GM21360 (cell line): Measurements from ENCODE around the gene ETFDH.
"Not testable (repeated sequence)": the region's sequence is repeated elsewhere in the genome, so short reads cannot be mapped to it uniquely, and the experiment has no call there.

Experiments used
- ATAC-seq: cut with Tn5 transposase; IDR thresholded peaks from one replicate; pipeline ENCODE4 v1.9.1; 2021; ENCODE audit warnings: mild to moderate bottlenecking, moderate library complexity; ENCODE audit not compliant: unreplicated experiment

ETFDH gene

GRCh38 chr4:158671915-158672806, at the start of gene ETFDH:
TSS of gene ETFDH (plus strand) at chr4:158672296. CDS start at chr4:158672457, 161 bp downstream.
- ATAC-seq, result peak; percentile 84

- ATAC-seq, result peak; percentile 90
Observed at GRCh38 chr4:158624889-158625478, 47.1 kb upstream of the ETFDH start.

- ATAC-seq, result no peak
Observed at GRCh38 chr4:158625544-158625943, 46.6 kb upstream of the ETFDH start.

- ATAC-seq, result no peak
Observed at GRCh38 chr4:158630893-158631292, 41.2 kb upstream of the ETFDH start.

DNA sequence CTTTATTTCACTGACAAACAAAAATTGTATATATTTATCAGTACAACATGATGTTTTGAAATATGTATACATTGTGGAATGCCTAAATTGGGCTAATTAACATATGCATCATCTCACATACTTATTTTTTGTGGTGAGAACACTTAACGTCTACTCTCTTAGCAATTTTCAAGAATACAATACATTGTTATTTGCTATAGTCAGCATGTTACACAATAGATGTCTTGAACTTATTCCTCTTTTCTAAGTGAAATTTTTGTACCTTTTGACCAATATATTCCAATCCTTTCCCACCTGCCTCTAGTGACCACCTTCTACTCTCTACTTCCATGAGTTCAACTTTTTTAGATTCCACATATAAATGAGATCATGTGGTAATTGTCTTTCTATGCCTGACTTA, 35.5 kb upstream of the ETFDH start:
- no peak for ATAC-seq

DNA sequence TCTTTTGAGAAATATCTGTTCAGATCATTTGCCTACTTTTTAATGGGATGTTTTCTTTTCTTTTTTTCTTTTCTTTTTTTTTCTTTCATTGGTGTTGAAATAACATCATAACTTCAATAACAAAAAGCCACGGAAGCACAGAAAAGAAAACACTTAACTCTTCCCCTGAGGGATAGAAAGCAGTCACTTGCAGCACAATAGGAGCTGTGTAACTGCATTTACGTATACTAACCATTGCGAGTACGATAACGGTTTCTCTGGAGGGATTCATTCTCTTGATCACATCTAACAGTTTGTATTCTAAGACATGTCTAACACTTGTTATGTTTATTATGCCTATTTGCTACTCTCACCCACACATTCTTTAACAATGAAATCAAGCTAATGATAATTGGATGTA, 27.7 kb upstream of the ETFDH start:
- ATAC-seq, result no peak

GRCh38 chr4:158644760-158645159, 27.3 kb upstream of the ETFDH start:
- ATAC-seq, result no peak

- no peak for ATAC-seq
Observed at GRCh38 chr4:158649111-158649680, 22.9 kb upstream of the ETFDH start.

GRCh38 chr4:158652920-158653319, 19.2 kb upstream of the ETFDH start:
- ATAC-seq, result no peak

GRCh38 chr4:158656439-158656838, 15.7 kb upstream of the ETFDH start:
- ATAC-seq, result no peak

GRCh38 chr4:158657291-158657690, 14.8 kb upstream of the ETFDH start:
- no peak for ATAC-seq

DNA sequence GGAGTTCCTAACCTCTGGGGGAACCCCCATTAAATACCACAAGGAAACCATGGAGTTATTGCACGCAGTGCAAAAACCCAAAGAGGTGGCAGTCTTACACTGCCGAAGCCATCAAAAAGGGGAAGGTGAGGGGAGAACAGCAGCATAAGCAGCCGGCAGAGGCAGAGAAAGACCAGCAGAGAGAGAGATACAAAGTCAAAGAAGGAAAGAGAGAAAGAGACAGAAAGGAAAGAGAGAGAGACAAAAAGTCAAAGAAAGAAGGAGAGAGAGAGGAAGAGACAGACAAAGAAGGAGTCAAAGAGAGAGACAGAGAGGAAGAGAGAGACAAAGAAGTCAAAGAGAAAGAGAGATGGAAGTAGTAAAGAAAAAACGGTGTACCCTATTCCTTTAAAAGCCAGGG, 8.8 kb upstream of the ETFDH start:
- not testable (repeated sequence) for ATAC-seq

DNA sequence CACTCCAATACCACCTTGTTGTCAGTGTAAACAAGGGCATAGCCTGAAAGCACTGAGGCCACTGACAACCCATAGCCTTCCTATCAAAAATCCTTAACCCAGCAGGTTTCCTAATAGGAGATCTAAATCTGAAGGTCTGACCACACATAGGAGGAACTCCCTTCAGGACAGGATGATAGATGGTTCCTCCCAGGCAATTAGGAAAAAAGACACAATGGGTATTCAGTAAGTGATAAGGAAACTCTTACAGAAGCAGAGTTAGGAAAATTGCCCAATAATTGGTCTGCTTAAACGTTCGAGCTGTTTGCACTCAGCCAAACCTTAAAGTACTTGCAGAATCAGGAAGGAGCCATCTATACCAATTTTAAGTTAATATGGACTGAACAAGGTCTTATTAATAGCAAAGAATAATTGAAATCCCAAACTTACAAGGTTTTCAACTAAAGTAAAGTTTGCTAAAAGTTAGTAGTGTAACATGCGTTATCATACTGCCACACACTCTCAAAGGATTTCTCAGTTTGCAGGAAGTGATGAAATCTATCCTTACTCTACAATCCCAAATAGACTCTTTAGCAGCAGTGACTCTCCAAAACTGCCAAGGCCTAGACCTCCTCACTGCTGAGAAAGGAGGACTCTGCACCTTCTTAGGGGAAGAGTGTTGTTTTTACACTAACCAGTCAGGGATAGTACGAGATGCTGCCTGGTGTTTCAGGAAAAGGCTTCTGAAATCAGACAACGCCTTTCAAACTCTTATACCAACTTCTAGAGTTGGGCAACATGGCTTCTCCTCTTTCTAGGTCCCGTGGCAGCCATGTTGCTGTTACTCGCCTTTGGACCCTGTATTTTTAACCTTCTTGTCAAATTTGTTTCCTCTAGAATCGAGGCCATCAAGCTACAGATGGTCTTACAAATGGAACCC, 8.1 kb upstream of the ETFDH start:
- ATAC-seq, result not testable (repeated sequence)

- no peak for ATAC-seq
Observed at GRCh38 chr4:158664806-158665205, 7.3 kb upstream of the ETFDH start.

- ATAC-seq, result no peak
Observed at GRCh38 chr4:158666892-158667291, 5.2 kb upstream of the ETFDH start.

DNA sequence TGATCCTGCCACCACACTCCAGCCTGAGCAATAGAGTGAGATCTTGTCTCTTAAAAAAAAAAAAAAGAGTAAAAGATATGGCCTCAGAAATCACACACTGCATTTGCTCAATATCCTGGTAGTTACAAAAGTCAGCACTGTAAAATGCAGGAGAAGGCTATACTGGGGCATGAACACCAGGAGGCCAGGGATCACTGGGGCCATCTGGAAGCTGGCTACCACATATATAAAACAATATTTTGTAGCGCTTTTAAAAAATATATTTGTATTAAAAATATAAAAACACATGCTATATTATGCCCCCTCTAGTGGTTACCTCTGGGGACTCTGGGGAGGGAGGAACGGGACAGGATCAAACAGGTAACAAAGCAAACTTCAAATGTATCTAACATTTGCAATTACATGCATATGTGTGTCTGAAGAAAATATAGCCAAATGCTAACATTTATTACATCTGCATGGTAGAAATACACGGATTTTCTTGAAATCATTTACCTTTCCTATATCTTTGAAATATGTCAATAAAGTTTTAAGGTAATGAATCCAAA, 4.4 kb upstream of the ETFDH start:
- no peak for ATAC-seq

GRCh38 chr4:158669310-158669709, 2.8 kb upstream of the ETFDH start:
- ATAC-seq, result no peak

GRCh38 chr4:158670975-158671664, 976 bp upstream of the ETFDH start:
- peak; percentile 30 for ATAC-seq

GRCh38 chr4:158671665-158671914, 506 bp upstream of the ETFDH start, which contains the start of gene C4orf46:
TSS of gene C4orf46 (minus strand) at chr4:158671887. CDS start at chr4:158671801, 86 bp downstream.
- ATAC-seq, result no peak

GRCh38 chr4:158673633-158674032, 1.5 kb downstream of the ETFDH start:
- ATAC-seq, result no peak
